ENCODE measurements around the gene PALM. TPM values are rescaled to one million over a fixed set of nuclear protein-coding genes. Genes with fewer than 3 reads are reported as not detected.

The PALM gene
- total RNA-seq, 1 experiment from 2014 or later, result 43.7 TPM

DNA sequence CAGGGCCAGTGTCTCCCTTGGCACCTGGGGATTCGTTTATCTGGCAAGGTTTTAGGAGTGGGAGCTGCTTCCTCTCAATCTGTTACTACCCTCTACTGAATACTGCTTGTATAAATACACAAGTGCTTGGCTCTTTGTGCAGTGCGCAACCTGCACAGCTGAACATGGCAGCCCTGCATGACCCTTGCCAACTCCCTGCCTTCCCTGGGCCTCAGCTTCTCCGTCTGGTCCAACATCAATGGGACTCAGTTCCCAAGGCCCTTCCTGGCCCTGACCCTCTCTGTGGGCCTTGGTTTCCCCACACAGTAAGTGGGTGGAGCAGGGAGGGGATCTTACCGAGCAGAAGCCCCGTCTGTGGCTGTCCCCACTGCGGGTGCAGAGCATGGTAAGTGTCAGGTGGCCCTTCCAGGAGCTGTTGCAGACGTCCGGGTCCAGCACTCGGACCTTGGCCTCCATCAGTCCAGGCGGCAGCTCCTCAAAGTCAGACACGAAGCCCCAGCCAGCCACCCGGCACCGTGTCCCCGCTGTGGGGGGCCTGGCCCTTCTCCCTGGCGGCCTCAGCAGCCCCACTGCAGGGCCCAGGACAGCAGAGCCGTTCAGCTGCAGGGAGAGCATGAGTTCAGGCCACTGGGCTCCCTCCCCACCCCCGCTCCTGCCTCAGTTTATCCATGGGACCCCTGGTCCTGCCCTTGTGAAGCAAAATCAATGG lies 22.0 kb upstream of the PALM start:
- Histone ChIP-seq H3K27me3 (ENCODE audit: insufficient read depth, low read length) (no peaks in the 10 kb centered on the region), H3K9ac (ENCODE audit: low read length) (no peak overlapping the region), H4K20me1 (ENCODE audit: insufficient read depth) (no peaks in the 10 kb centered on the region), H3K27ac (ENCODE audit: low read depth, low read length) (no peak overlapping the region), H3K4me1 (ENCODE audit: control insufficient read depth in 1 of 2, insufficient read depth in 2 of 2, low read length in 2 of 2) (no peaks in the 10 kb centered on the region), H3K9me2 (ENCODE audit: insufficient read depth) (no peaks in the 10 kb centered on the region), H2AFZ (ENCODE audit: low read depth, low read length, poor library complexity, severe bottlenecking) (no peak overlapping the region), H3K9me3 (ENCODE audit: control insufficient read depth in 1 of 2, insufficient read depth in 1 of 2, low read depth in 1 of 2, low read length in 2 of 2) (no peaks in the 10 kb centered on the region), H3K79me2 (ENCODE audit: insufficient read depth, low read length) (no peaks in the 10 kb centered on the region), H3K4me2 (ENCODE audit: low read length) (no peak overlapping the region), H3K4me3 (replicated peaks in 1 of 2; ENCODE audit: low read depth in 1 of 2, low read length in 2 of 2) (no peak overlapping the region), H3K36me3 (ENCODE audit: control insufficient read depth in 1 of 2, insufficient read depth in 2 of 2, low read length in 2 of 2) (no peaks in the 10 kb centered on the region)
- no peak for DNase-seq (ENCODE audit: low read depth, low spot score)
- ChIA-PET CTCF (no interaction called here), RAD21 (ENCODE audit: low non-redundant PET in 1 of 2, low total read pairs in 2 of 2, uncharacterized antibody in 2 of 2, unreplicated experiment in 2 of 2) (no interaction called here), POLR2A (no interaction called here)
- BruUV-seq (replicated peaks), result no TSS peak
- intact Hi-C loops (cut with micrococcal nuclease), result no loop called here
- ATAC-seq, result no peak
- TF ChIP-seq CBX3 (IDR thresholded peaks at IDR 0.05; ENCODE audit: low read depth) (no peak), ZFX (IDR thresholded peaks at IDR 0.05) (no peak), EZH2phosphoT487 (IDR thresholded peaks at IDR 0.05; ENCODE audit: borderline replicate concordance) (no peak), SIN3A (IDR thresholded peaks at IDR 0.05; ENCODE audit: low read depth) (no peak), JUND (IDR thresholded peaks at IDR 0.05) (no peak), EZH2 (IDR thresholded peaks at IDR 0.05) (no peak), POLR2AphosphoS5 (IDR thresholded peaks at IDR 0.05; ENCODE audit: low read depth, low read length) (no peak), CEBPB (IDR thresholded peaks at IDR 0.05; ENCODE audit: low read depth) (no peak), SP1 (IDR thresholded peaks at IDR 0.05; ENCODE audit: low read depth) (no peak), FOSL1 (IDR thresholded peaks at IDR 0.05; ENCODE audit: low read depth) (no peak), REST (IDR thresholded peaks at IDR 0.05; ENCODE audit: low read depth) (no peak), ZNF274 (IDR thresholded peaks at IDR 0.05; ENCODE audit: low read depth, low read length) (no peak)
